PC-9 (cell line): Measurements from ENCODE around the gene CHCHD2.

ENCODE experiments used
- EZH2 ChIP-seq: fragments of 200-600 bp; sonication (generic); IDR thresholded peaks from 2 replicates; pipeline ENCODE4 v1.8.0; 2017; ENCODE audit warnings: antibody characterized with exemption, low read depth
- TF ChIP-seq, protein P1 (sequence below): fragments of 200-600 bp; sonication (generic); conservative IDR thresholded peaks from 2 replicates; pipeline ENCODE4 v1.6.1; 2017; ENCODE audit warnings: mixed run types, antibody characterized with exemption, mild to moderate bottlenecking, moderate library complexity

DNA sequence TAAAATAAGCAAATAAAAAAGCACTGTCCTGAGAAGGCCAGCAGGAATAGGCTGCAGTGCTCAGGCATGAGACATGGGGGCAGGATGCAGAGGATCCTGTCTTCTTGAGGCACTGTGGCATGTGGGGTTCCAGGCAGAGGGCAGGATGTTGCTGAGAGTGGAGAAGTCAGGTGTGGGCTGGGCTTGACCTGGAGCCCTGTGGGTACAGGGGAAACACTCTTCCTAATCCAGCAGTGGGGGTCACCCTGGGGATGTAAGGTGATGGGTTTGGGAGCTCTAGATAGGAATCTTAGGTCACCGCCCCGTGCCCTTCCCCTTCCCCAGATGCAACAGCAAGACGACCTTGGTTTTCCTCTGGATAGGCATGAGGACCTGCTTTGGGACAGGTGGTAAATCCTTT, 28.6 kb downstream of the CHCHD2 start:
- TF ChIP-seq, protein P1, sequence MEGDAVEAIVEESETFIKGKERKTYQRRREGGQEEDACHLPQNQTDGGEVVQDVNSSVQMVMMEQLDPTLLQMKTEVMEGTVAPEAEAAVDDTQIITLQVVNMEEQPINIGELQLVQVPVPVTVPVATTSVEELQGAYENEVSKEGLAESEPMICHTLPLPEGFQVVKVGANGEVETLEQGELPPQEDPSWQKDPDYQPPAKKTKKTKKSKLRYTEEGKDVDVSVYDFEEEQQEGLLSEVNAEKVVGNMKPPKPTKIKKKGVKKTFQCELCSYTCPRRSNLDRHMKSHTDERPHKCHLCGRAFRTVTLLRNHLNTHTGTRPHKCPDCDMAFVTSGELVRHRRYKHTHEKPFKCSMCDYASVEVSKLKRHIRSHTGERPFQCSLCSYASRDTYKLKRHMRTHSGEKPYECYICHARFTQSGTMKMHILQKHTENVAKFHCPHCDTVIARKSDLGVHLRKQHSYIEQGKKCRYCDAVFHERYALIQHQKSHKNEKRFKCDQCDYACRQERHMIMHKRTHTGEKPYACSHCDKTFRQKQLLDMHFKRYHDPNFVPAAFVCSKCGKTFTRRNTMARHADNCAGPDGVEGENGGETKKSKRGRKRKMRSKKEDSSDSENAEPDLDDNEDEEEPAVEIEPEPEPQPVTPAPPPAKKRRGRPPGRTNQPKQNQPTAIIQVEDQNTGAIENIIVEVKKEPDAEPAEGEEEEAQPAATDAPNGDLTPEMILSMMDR: no peak
- no peak for TF ChIP-seq EZH2
